MCF 10A (cell line): ENCODE results near the gene CYP27A1. TPM values are rescaled to one million over a fixed set of nuclear protein-coding genes. Genes with fewer than 3 reads are reported as not detected.
"Not testable (repeated sequence)": the region's sequence is repeated elsewhere in the genome, so short reads cannot be mapped to it uniquely, and the experiment has no call there.

Experiments used
- BruUV-seq: library from RNA; stranded (reverse); fragments of 400-500 nt; replicated peaks from 2 replicates; lab custom pipeline; 2021; lab: Mats Ljungman, UMichigan
- CTCF ChIA-PET: fragments of 300-600 bp; sonication (Branson Sonifier 250); formaldehyde crosslinking; extraction: SDS; loops from one replicate; lab custom pipeline; 2021; ENCODE audit warnings: antibody characterized with exemption, inconsistent platforms; lab: Yijun Ruan, JAX
- POLR2A ChIA-PET: fragments of 300-600, 350-650 bp; sonication (Branson Sonifier 250); formaldehyde crosslinking; extraction: SDS; loops from one replicate; lab custom pipeline; 2020; ENCODE audit warnings: antibody characterized with exemption, inconsistent platforms; lab: Yijun Ruan, JAX
- DNase-seq: peaks from one replicate; pipeline ENCODE4 v3.0.0-alpha.2; 2018; ENCODE audit not compliant: unreplicated experiment
- H3K27ac Mint-ChIP-seq: one replicate; pipeline ENCODE4 v1.8.0; 2022; ENCODE audit warnings: mild to moderate bottlenecking, low read depth, mixed read lengths; ENCODE audit not compliant: unreplicated experiment
- H3K27me3 Mint-ChIP-seq: one replicate; pipeline ENCODE4 v1.8.0; 2022; ENCODE audit warnings: mixed read lengths; ENCODE audit not compliant: insufficient read depth, unreplicated experiment
- H3K36me3 Mint-ChIP-seq: one replicate; pipeline ENCODE4 v1.8.0; 2022; ENCODE audit warnings: mild to moderate bottlenecking, moderate library complexity, mixed read lengths; ENCODE audit not compliant: insufficient read depth, unreplicated experiment
- H3K4me1 Mint-ChIP-seq: one replicate; pipeline ENCODE4 v1.8.0; 2022; ENCODE audit warnings: mixed read lengths; ENCODE audit not compliant: insufficient read depth, unreplicated experiment
- H3K4me3 Mint-ChIP-seq: one replicate; pipeline ENCODE4 v1.8.0; 2022; ENCODE audit warnings: mild to moderate bottlenecking, moderate library complexity, mixed read lengths; ENCODE audit not compliant: unreplicated experiment
- H3K9me3 Mint-ChIP-seq: one replicate; pipeline ENCODE4 v1.8.0; 2022; ENCODE audit warnings: mixed read lengths; ENCODE audit not compliant: unreplicated experiment
- CTCF ChIP-seq: fragments of 200-600 bp; IDR thresholded peaks from one replicate; pipeline ENCODE4 v1.8.0; 2022; ENCODE audit warnings: antibody characterized with exemption, mild to moderate bottlenecking; ENCODE audit not compliant: unreplicated experiment
- intact Hi-C: fragments of 100-400 bp; cut with micrococcal nuclease; formaldehyde crosslinking; loops from 2 replicates; pipeline ENCODE4 v1.14.1; 2022
- total RNA-seq: library from RNA; stranded (reverse); gene quantifications from 2 replicates; pipeline ENCODE4 v1.2.3, GENCODE V29; 2022

The CYP27A1 gene
- total RNA-seq, 1 experiment from 2014 or later: not detected

GRCh38 chr2:218755567-218756404 lies 26.2 kb upstream of the CYP27A1 start:
- no peak overlapping the region for H3K4me3 Mint-ChIP-seq
- BruUV-seq: no TSS peak
- H3K9me3 Mint-ChIP-seq: no peaks in the 10 kb centered on the region
- no peak for TF ChIP-seq CTCF
- H3K27ac Mint-ChIP-seq: no peak overlapping the region
- CTCF ChIA-PET: interaction anchor here (0.6 kb wide), 1 partner anchor 222 kb away, joined by 3 read pairs; no protein-coding TSS in a partner anchor
- H3K4me1 Mint-ChIP-seq: no peaks in the 10 kb centered on the region
- H3K27me3 Mint-ChIP-seq: no peaks in the 10 kb centered on the region
- no peak for DNase-seq
- intact Hi-C loops: no loop called here
- peaks cover 42% of the 10 kb centered on the region for H3K36me3 Mint-ChIP-seq
- POLR2A ChIA-PET: no interaction called here

GRCh38 chr2:218756599-218757377 lies 25.2 kb upstream of the CYP27A1 start:
- TF ChIP-seq CTCF: no peak
- intact Hi-C loops: no loop called here

GRCh38 chr2:218761795-218762194 lies 20.2 kb upstream of the CYP27A1 start:
- no peak for TF ChIP-seq CTCF
- intact Hi-C loops: no loop called here
- Mint-ChIP-seq H3K9me3 (no peaks in the 10 kb centered on the region), H3K27me3 (no peaks in the 10 kb centered on the region), H3K27ac (no peak overlapping the region), H3K36me3 (no peaks in the 10 kb centered on the region), H3K4me1 (no peaks in the 10 kb centered on the region), H3K4me3 (no peak overlapping the region)
- no peak for DNase-seq
- no TSS peak for BruUV-seq
- ChIA-PET CTCF (no interaction called here), POLR2A (interaction anchor here (0.7 kb wide), 1 partner anchor 52 kb away, joined by 3 read pairs; no protein-coding TSS in a partner anchor)

More at GRCh38 chr2:218756599-218757377, 25.2 kb upstream of the CYP27A1 start:
- POLR2A ChIA-PET: interaction anchor here (1.0 kb wide), 1 partner anchor 45 kb away, joined by 3 read pairs; no protein-coding TSS in a partner anchor
- Mint-ChIP-seq H3K36me3 (peaks cover 33% of the 10 kb centered on the region), H3K9me3 (no peaks in the 10 kb centered on the region), H3K4me3 (no peak overlapping the region), H3K27me3 (no peaks in the 10 kb centered on the region), H3K4me1 (no peaks in the 10 kb centered on the region), H3K27ac (no peak overlapping the region)
- no TSS peak for BruUV-seq
- CTCF ChIA-PET: interaction anchor here (1.3 kb wide), 1 partner anchor 47 kb away, joined by 4 read pairs; no protein-coding TSS in a partner anchor
- DNase-seq: no peak

GRCh38 chr2:218772759-218773158 lies 9.2 kb upstream of the CYP27A1 start:
- BruUV-seq, POLR2A ChIA-PET: not testable (repeated sequence)
- CTCF ChIA-PET: interaction anchor here (0.6 kb wide), 1 partner anchor 104 kb away, joined by 4 read pairs; no protein-coding TSS in a partner anchor

More at GRCh38 chr2:218772759-218773158, 9.2 kb upstream of the CYP27A1 start:
- H3K9me3 Mint-ChIP-seq: peaks cover 15% of the 10 kb centered on the region
- DNase-seq, H3K27me3 Mint-ChIP-seq, intact Hi-C loops, H3K4me3 Mint-ChIP-seq, H3K27ac Mint-ChIP-seq, H3K4me1 Mint-ChIP-seq: not testable (repeated sequence)
- H3K36me3 Mint-ChIP-seq: peaks cover 12% of the 10 kb centered on the region
